ENCODE data around the gene KLHDC2.
"Not testable (repeated sequence)": the region's sequence is repeated elsewhere in the genome, so short reads cannot be mapped to it uniquely, and the experiment has no call there.

DNA sequence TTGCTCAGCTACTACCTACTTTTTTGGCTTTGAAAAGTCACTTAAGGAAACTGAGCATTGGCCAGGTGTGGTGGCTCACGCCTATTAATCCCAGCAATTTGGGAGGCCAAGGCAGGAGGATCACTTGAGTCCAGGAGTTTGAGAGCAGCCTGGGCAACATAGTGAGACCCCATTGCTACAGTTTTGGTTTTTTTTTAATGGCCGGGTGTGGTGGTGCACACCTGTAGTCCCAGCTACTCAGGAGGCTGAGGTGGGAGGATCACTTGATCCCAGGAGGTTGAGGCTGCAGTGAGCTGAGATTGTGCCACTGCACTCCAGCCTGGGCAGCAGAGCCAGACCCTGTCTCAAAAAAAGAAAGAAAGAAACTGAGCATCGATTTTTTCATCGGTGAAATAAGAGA is 32.3 kb upstream of the KLHDC2 start:
- TF ChIP-seq, protein P1, sequence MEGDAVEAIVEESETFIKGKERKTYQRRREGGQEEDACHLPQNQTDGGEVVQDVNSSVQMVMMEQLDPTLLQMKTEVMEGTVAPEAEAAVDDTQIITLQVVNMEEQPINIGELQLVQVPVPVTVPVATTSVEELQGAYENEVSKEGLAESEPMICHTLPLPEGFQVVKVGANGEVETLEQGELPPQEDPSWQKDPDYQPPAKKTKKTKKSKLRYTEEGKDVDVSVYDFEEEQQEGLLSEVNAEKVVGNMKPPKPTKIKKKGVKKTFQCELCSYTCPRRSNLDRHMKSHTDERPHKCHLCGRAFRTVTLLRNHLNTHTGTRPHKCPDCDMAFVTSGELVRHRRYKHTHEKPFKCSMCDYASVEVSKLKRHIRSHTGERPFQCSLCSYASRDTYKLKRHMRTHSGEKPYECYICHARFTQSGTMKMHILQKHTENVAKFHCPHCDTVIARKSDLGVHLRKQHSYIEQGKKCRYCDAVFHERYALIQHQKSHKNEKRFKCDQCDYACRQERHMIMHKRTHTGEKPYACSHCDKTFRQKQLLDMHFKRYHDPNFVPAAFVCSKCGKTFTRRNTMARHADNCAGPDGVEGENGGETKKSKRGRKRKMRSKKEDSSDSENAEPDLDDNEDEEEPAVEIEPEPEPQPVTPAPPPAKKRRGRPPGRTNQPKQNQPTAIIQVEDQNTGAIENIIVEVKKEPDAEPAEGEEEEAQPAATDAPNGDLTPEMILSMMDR (conservative IDR thresholded peaks at IDR 0.05): not testable (repeated sequence)
- TF ChIP-seq EZH2 (IDR thresholded peaks at IDR 0.05; ENCODE audit: low read depth): not testable (repeated sequence)
